Activated CD4-positive, alpha-beta memory T cell treated with anti-CD3 and anti-CD28 coated beads for 36 hours (primary cell): ENCODE measurements around the gene AKAP17A. TPM values are rescaled to one million over a fixed set of nuclear protein-coding genes. Genes with fewer than 3 reads are reported as not detected.
"Not testable (repeated sequence)": the region's sequence is repeated elsewhere in the genome, so short reads cannot be mapped to it uniquely, and the experiment has no call there.

Experiments
- CTCF ChIA-PET: fragments of 350-600 bp; sonication (Branson Sonifier 250); formaldehyde crosslinking; loops from one replicate; lab custom pipeline; 2021; ENCODE audit warnings: antibody characterized with exemption, inconsistent platforms; lab: Charles Lee
- POLR2A ChIA-PET: fragments of 350-600 bp; sonication (Branson Sonifier 250); formaldehyde crosslinking; loops from one replicate; lab custom pipeline; 2021; ENCODE audit warnings: antibody characterized with exemption; lab: Charles Lee
- DNase-seq: peaks from one replicate; pipeline ENCODE4 v3.0.0-alpha.2; 2020
- H3K27ac Mint-ChIP-seq: one replicate; pipeline ENCODE4 v1.8.0; 2021; ENCODE audit warnings: mixed read lengths
- H3K27me3 Mint-ChIP-seq: one replicate; pipeline ENCODE4 v1.8.0; 2021; ENCODE audit warnings: mixed read lengths
- H3K36me3 Mint-ChIP-seq: one replicate; pipeline ENCODE4 v1.8.0; 2021; ENCODE audit warnings: mixed read lengths
- H3K4me1 Mint-ChIP-seq: one replicate; pipeline ENCODE4 v1.8.0; 2021; ENCODE audit warnings: low read depth, mixed read lengths
- H3K4me3 Mint-ChIP-seq: one replicate; pipeline ENCODE4 v1.8.0; 2021; ENCODE audit warnings: mild to moderate bottlenecking, mixed read lengths
- H3K9me3 Mint-ChIP-seq: one replicate; pipeline ENCODE4 v1.8.0; 2021; ENCODE audit warnings: mixed read lengths
- intact Hi-C: fragments of 100-400 bp; cut with micrococcal nuclease; formaldehyde crosslinking; loops from one replicate; pipeline ENCODE4 v1.15.1; 2023
- total RNA-seq, 2 experiments: library from RNA; stranded (reverse); gene quantifications; one replicate each; pipeline ENCODE4 v1.2.3, GENCODE V29; 2021

Gene AKAP17A
- total RNA-seq: 10 to 100 TPM; 59.4 to 62.9 TPM

GRCh38 chrX:1591102-1591862, at the start of gene AKAP17A:
TSS of gene AKAP17A (plus strand) at chrX:1591604. CDS start at chrX:1593463, 1,859 bp downstream.
- intact Hi-C loops: loop anchor here (1.0 to 5.0 kb wide), 4 partner anchors 70 to 344 kb away; partner anchors contain the start of gene SLC25A6

GRCh38 chrX:1542994-1543725, 48.2 kb upstream of the AKAP17A start:
- H3K9me3 Mint-ChIP-seq: no peaks in the 10 kb centered on the region
- peaks cover 11% of the 10 kb centered on the region for H3K4me1 Mint-ChIP-seq
- intact Hi-C loops: no loop called here
- no peaks in the 10 kb centered on the region for H3K27me3 Mint-ChIP-seq
- H3K36me3 Mint-ChIP-seq: peaks cover 5% of the 10 kb centered on the region
- no peak overlapping the region for H3K4me3 Mint-ChIP-seq
- DNase-seq: no peak
- ChIA-PET CTCF (no interaction called here), POLR2A (no interaction called here)
- H3K27ac Mint-ChIP-seq: no peak overlapping the region

More at GRCh38 chrX:1591102-1591862, at the start of gene AKAP17A:
- peaks cover 30% of the 10 kb centered on the region for H3K36me3 Mint-ChIP-seq
- DNase-seq: peak; percentile 99
- H3K27ac Mint-ChIP-seq: peak within 1 kb of the TSS; percentile 89
- H3K27me3 Mint-ChIP-seq: no peaks in the 10 kb centered on the region
- ChIA-PET POLR2A (no interaction called here), CTCF (no interaction called here)
- H3K4me3 Mint-ChIP-seq: peak within 1 kb of the TSS; percentile 92
- peaks cover 31% of the 10 kb centered on the region for H3K4me1 Mint-ChIP-seq
- H3K9me3 Mint-ChIP-seq: no peaks in the 10 kb centered on the region

GRCh38 chrX:1545776-1546408, 45.5 kb upstream of the AKAP17A start:
- H3K9me3 Mint-ChIP-seq: no peaks in the 10 kb centered on the region
- DNase-seq: no peak
- peaks cover 5% of the 10 kb centered on the region for H3K36me3 Mint-ChIP-seq
- POLR2A ChIA-PET: no interaction called here
- H3K27ac Mint-ChIP-seq: peak overlapping the region; percentile 50
- H3K4me1 Mint-ChIP-seq: peaks cover 12% of the 10 kb centered on the region
- no peak overlapping the region for H3K4me3 Mint-ChIP-seq
- intact Hi-C loops: no loop called here
- no peaks in the 10 kb centered on the region for H3K27me3 Mint-ChIP-seq
- CTCF ChIA-PET: no interaction called here

GRCh38 chrX:1546691-1547251, 44.6 kb upstream of the AKAP17A start:
- POLR2A ChIA-PET: no interaction called here
- H3K27ac Mint-ChIP-seq: no peak overlapping the region
- H3K27me3 Mint-ChIP-seq: no peaks in the 10 kb centered on the region
- no peaks in the 10 kb centered on the region for H3K9me3 Mint-ChIP-seq
- DNase-seq: no peak
- peaks cover 5% of the 10 kb centered on the region for H3K36me3 Mint-ChIP-seq
- CTCF ChIA-PET: no interaction called here
- H3K4me1 Mint-ChIP-seq: peaks cover 19% of the 10 kb centered on the region
- intact Hi-C loops: no loop called here
- H3K4me3 Mint-ChIP-seq: no peak overlapping the region

GRCh38 chrX:1551959-1552546, 39.4 kb upstream of the AKAP17A start:
- Mint-ChIP-seq H3K9me3 (peaks cover 15% of the 10 kb centered on the region), H3K36me3 (peaks cover 6% of the 10 kb centered on the region), H3K4me1 (peaks cover 40% of the 10 kb centered on the region), H3K27ac (peak overlapping the region; percentile 59), H3K27me3 (no peaks in the 10 kb centered on the region), H3K4me3 (no peak overlapping the region)
- ChIA-PET POLR2A (no interaction called here), CTCF (no interaction called here)
- intact Hi-C loops: no loop called here
- DNase-seq: no peak

GRCh38 chrX:1554469-1555210, 36.8 kb upstream of the AKAP17A start:
- CTCF ChIA-PET: no interaction called here
- Mint-ChIP-seq H3K27ac (peak overlapping the region; percentile 87), H3K27me3 (no peaks in the 10 kb centered on the region), H3K9me3 (peaks cover 15% of the 10 kb centered on the region), H3K36me3 (peaks cover 6% of the 10 kb centered on the region), H3K4me3 (peak overlapping the region; percentile 50), H3K4me1 (peaks cover 45% of the 10 kb centered on the region)
- peak; percentile 55 for DNase-seq
- POLR2A ChIA-PET: no interaction called here
- intact Hi-C loops: loop anchor here (2.0 kb wide), 1 partner anchor 18 kb away; the partner anchor contains the start of gene P2RY8

GRCh38 chrX:1555370-1555769, 36.0 kb upstream of the AKAP17A start:
- Mint-ChIP-seq H3K27me3 (no peaks in the 10 kb centered on the region), H3K9me3 (peaks cover 15% of the 10 kb centered on the region), H3K4me3 (peak overlapping the region; percentile 50), H3K27ac (peak overlapping the region; percentile 87), H3K36me3 (peaks cover 6% of the 10 kb centered on the region), H3K4me1 (peaks cover 44% of the 10 kb centered on the region)
- peak; percentile 6 for DNase-seq
- ChIA-PET POLR2A (no interaction called here), CTCF (no interaction called here)
- intact Hi-C loops: loop anchor here (2.0 kb wide), 1 partner anchor 19 kb away; the partner anchor contains the start of gene P2RY8

GRCh38 chrX:1557442-1557841, 34.0 kb upstream of the AKAP17A start:
- H3K27ac Mint-ChIP-seq, intact Hi-C loops, H3K27me3 Mint-ChIP-seq, POLR2A ChIA-PET, H3K4me3 Mint-ChIP-seq, H3K36me3 Mint-ChIP-seq, DNase-seq, CTCF ChIA-PET: not testable (repeated sequence)
- peaks cover 45% of the 10 kb centered on the region for H3K4me1 Mint-ChIP-seq
- H3K9me3 Mint-ChIP-seq: peaks cover 13% of the 10 kb centered on the region

GRCh38 chrX:1558761-1559468, 32.5 kb upstream of the AKAP17A start:
- ChIA-PET POLR2A (no interaction called here), CTCF (no interaction called here)
- DNase-seq: peak; percentile 8
- peaks cover 47% of the 10 kb centered on the region for H3K4me1 Mint-ChIP-seq
- peaks cover 9% of the 10 kb centered on the region for H3K9me3 Mint-ChIP-seq
- H3K4me3 Mint-ChIP-seq: no peak overlapping the region
- peaks cover 6% of the 10 kb centered on the region for H3K36me3 Mint-ChIP-seq
- no peak overlapping the region for H3K27ac Mint-ChIP-seq
- intact Hi-C loops: no loop called here
- H3K27me3 Mint-ChIP-seq: no peaks in the 10 kb centered on the region

GRCh38 chrX:1561164-1561563, 30.2 kb upstream of the AKAP17A start:
- H3K9me3 Mint-ChIP-seq: no peaks in the 10 kb centered on the region
- no peak overlapping the region for H3K4me3 Mint-ChIP-seq
- H3K27me3 Mint-ChIP-seq: no peaks in the 10 kb centered on the region
- intact Hi-C loops: no loop called here
- H3K27ac Mint-ChIP-seq: no peak overlapping the region
- H3K4me1 Mint-ChIP-seq: peaks cover 49% of the 10 kb centered on the region
- no peak for DNase-seq
- H3K36me3 Mint-ChIP-seq: peaks cover 3% of the 10 kb centered on the region
- CTCF ChIA-PET: no interaction called here
- POLR2A ChIA-PET: no interaction called here

GRCh38 chrX:1564077-1564476, 27.3 kb upstream of the AKAP17A start:
- DNase-seq, POLR2A ChIA-PET, H3K36me3 Mint-ChIP-seq, CTCF ChIA-PET, H3K9me3 Mint-ChIP-seq, H3K27ac Mint-ChIP-seq, H3K4me3 Mint-ChIP-seq, intact Hi-C loops, H3K27me3 Mint-ChIP-seq: not testable (repeated sequence)
- H3K4me1 Mint-ChIP-seq: peaks cover 48% of the 10 kb centered on the region
